GM21423 (cell line): ENCODE results near the gene RNASE13.
A peak's percentile ranks its signal among the peaks of the same experiment; 100 is the strongest.

ENCODE experiments used
- ATAC-seq: cut with Tn5 transposase; IDR thresholded peaks from one replicate; pipeline ENCODE4 v1.9.1; 2021; ENCODE audit warnings: mild to moderate bottlenecking, moderate library complexity; ENCODE audit not compliant: unreplicated experiment

RNASE13 gene, protein sequence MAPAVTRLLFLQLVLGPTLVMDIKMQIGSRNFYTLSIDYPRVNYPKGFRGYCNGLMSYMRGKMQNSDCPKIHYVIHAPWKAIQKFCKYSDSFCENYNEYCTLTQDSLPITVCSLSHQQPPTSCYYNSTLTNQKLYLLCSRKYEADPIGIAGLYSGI

DNA sequence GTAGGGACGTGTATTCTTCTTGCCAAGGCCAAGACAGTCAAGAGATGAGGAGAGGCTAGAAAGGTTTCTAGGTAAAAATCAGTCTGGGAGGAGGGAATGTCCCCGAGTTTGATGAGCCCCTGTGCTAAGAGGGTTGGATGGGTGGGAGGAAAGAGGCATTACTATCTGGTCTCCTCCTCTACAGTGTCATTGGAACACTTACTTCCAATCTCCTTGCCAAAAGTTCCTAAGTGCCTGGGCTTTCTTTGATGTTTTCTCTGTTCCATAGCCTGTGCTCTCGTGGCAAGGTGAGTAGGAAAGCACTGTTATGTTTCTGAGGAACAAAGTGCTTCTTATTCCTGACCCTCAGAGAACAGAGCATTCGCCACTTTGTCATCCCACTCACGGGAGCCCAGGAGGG lies at the start of gene RNASE13:
Gene RNASE13 (minus strand): TSS at position 101 of the 400 bp plus-strand sequence. CDS start 519 bp downstream, outside the sequence.
- no peak for ATAC-seq

DNA sequence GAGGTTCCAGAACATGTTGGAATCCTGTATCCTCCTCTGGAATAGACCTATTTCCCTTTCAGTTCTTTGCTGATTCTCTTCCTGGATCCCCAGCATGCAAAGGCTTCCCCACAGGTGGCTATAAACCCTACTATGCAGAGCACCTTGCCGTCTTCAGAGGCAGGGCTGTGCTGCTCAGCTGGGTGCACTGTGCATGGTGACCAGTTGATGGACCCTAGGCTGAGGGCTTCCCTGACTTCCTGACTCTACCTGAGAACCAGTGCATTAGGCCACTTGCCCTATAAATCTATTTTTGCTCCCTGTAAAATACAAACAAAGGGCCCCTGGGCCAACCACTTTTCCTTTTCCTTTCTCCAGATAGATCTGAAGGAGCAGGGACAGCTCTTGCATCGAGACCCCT lies 49.8 kb upstream of the RNASE13 start:
- no peak for ATAC-seq

DNA sequence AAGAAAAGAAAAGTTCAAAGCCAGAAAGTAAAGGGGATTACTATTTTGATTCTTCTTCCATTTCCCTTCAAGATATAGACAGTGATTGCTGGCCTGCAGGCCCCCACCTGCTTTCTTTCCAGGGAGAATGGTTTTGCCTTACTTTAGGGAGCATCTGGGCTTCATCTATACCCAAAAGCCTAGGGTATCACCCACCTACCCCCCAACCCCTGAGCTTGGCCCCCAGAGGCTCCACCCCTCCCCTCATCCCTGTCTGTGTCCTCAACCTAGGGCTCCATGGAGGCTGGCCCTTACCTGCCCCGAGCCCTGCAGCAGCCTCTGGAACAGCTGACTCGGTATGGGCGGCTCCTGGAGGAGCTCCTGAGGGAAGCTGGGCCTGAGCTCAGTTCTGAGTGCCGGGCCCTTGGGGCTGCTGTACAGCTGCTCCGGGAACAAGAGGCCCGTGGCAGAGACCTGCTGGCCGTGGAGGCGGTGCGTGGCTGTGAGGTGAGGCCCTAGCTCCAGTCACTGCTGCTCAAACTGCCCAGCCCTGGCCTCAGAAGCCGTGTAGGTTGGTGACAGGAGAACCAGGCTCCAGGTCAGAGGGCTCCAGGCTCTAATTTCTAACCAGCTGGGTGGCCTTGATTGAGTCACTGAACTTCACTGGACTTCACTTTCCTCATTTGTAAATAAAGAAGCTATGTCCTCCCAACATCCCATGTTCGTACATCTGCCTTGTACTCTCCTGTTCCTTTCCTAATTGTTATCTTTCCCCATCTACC lies 49.1 kb upstream of the RNASE13 start:
- ATAC-seq: no peak

DNA sequence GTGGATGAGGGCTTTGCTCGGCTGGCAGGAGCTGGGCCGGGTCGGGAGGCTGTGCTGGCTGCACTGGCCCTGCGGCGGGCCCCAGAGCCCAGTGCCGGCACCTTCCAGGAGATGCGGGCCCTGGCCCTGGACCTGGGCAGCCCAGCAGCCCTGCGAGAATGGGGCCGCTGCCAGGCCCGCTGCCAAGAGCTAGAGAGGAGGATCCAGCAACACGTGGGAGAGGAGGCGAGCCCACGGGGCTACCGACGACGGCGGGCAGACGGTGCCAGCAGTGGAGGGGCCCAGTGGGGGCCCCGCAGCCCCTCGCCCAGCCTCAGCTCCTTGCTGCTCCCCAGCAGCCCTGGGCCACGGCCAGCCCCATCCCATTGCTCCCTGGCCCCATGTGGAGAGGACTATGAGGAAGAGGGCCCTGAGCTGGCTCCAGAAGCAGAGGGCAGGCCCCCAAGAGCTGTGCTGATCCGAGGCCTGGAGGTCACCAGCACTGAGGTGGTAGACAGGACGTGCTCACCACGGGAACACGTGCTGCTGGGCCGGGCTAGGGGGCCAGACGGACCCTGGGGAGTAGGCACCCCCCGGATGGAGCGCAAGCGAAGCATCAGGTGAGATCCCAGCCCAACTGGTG lies 47.0 kb upstream of the RNASE13 start:
- no peak for ATAC-seq

DNA sequence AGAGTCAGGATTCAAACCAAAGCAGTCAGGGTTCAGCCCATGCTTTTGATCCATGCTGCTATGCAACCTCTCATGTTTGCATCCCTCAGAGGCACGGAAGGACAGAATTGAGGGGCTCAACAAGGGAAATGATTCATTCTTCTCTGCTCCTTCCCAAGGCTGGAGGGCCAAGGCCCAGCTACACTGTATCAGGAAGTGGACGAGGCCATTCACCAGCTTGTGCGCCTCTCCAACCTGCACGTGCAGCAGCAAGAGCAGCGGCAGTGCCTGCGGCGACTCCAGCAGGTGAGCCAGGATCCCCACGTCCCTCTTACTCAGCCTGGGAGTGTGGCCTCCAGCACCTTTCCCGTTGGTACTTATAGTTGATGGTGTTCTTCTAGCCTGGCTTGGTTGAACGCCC lies 44.1 kb upstream of the RNASE13 start:
- ATAC-seq: no peak

DNA sequence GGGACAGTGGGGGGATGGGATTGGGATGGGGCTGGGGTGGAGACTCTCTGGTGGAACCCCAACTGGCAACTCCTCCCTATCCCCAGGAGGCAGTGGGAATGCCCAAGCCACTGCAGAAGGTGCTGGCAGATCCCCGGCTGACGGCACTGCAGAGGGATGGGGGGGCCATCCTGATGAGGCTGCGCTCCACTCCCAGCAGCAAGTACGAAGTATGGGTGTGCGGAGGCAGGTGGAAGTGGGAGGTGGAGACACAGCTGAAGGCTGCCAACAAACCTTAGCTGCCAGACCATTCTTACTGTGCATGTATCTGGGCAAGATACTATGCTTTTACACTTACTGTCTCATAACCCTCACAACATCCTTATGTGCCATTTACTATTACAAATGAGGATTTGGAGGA lies 43.7 kb upstream of the RNASE13 start:
- ATAC-seq: no peak

DNA sequence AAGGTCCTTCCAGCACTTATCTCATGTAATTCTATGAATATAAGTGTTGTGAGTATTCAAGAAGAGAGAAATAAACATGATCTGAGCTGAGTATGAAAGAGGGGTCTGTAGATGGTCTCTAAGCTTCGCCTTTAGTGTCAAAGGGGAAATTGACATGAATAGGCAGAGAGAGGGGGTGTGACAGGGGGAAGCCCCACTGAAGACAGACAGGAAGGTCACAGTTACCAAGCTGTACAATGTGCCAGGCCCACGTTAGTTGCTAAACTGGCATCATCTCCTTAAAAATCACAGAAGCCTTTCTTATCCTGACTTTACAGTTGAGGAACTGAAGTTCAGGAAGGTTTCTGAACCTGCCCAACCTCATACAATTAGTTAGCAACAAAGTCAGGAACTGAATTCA lies 43.1 kb upstream of the RNASE13 start:
- no peak for ATAC-seq

DNA sequence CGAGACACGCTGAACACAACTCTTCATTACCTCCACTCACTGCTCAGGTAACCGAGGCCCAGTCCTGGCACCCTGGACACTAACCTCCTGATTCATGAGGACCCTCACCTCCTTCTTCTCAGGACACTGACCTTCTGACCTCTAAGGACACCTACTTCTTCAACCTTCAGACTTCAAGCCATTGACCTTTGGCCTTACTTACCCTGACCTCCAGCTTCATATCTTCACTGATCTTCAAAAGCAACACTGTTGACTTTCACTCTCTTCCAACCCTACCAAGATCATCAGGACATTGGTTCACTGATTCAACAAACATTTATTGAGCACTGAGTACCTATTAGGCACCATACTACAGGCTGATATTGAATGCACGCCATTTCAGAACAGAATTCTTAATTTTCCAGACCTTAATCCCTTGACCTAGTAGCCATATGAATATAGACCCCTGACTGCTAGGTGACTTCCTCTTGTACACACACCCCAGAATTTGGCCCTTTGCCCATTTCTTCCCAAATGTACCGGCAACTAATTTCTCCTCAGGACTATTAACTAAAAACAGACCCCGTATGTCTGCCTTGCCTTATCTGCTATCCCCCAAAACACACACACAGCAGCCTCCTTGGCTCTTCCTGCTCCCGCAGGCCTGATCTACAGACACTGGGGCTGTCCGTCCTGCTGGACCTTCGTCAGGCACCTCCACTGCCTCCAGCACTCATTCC lies 41.3 kb upstream of the RNASE13 start:
- no peak for ATAC-seq

DNA sequence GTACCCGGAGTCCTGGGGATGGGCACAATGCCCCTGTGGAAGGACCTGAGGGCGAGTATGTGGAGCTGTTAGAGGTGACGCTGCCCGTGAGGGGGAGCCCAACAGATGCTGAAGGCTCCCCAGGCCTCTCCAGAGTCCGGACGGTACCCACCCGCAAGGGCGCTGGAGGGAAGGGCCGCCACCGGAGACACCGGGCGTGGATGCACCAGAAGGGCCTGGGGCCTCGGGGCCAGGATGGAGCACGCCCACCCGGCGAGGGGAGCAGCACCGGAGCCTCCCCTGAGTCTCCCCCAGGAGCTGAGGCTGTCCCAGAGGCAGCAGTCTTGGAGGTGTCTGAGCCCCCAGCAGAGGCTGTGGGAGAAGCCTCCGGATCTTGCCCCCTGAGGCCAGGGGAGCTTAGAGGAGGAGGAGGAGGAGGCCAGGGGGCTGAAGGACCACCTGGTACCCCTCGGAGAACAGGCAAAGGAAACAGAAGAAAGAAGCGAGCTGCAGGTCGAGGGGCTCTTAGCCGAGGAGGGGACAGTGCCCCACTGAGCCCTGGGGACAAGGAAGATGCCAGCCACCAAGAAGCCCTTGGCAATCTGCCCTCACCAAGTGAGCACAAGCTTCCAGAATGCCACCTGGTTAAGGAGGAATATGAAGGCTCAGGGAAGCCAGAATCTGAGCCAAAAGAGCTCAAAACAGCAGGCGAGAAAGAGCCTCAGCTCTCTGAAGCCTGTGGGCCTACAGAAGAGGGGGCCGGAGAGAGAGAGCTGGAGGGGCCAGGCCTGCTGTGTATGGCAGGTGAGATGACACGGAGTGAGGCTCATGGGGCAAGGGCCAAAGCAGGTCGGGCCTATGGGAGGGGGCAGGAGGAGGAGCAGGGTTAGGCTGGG lies 40.0 kb upstream of the RNASE13 start:
- no peak for ATAC-seq

DNA sequence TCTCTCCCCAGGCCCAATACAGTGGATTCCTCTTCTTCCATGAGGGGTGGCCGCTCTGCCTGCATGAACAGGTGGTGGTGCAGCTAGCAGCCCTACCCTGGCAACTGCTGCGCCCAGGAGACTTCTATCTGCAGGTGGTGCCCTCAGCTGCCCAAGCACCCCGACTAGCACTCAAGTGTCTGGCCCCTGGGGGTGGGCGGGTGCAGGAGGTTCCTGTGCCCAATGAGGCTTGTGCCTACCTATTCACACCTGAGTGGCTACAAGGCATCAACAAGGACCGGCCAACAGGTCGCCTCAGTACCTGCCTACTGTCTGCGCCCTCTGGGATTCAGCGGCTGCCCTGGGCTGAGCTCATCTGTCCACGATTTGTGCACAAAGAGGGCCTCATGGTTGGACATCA lies 39.3 kb upstream of the RNASE13 start:
- ATAC-seq: no peak

DNA sequence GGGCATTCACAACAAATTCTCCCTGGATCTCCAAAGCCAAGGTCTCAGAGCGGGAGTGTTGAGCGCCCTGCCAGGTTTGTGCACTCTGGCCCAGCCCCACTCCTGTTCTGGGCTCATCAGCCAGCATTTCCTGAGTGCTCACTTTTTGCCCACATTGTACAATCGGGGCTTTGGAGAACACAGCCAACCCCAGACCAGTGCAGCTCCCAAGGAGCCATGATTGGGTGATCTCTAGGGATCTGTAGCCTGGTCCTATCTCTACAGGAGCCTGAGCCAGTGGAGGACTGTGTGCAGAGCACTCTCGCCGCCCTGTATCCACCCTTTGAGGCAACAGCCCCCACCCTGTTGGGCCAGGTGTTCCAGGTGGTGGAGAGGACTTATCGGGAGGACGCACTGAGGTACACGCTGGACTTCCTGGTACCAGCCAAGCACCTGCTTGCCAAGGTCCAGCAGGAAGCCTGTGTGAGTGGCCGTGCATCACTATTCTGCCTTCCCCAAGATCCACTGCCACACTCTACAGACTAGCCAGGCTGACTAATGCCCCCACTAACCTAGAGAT lies 38.3 kb upstream of the RNASE13 start:
- ATAC-seq: no peak

DNA sequence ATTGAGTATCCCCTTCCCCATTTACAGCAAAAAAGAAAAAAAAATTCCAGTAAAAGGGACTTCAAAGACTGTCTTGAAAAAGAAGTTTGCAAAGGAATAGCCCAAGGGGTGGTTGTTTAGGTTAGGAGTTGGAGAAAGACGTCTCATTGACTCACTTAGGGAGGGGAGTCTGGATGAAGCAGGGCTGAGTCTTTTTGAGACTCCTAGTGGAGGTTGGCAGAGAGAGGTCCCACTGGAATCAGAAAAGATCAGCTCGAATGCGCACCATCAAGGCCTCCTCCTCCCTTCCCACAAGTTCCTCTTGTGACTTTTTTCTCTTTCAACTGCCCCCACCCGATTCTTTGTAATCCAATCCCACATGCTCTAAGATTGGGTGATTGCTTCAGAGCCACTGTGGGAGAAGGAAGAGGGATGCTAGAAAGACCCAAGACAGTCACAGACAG lies 37.4 kb upstream of the RNASE13 start:
- ATAC-seq: no peak

DNA sequence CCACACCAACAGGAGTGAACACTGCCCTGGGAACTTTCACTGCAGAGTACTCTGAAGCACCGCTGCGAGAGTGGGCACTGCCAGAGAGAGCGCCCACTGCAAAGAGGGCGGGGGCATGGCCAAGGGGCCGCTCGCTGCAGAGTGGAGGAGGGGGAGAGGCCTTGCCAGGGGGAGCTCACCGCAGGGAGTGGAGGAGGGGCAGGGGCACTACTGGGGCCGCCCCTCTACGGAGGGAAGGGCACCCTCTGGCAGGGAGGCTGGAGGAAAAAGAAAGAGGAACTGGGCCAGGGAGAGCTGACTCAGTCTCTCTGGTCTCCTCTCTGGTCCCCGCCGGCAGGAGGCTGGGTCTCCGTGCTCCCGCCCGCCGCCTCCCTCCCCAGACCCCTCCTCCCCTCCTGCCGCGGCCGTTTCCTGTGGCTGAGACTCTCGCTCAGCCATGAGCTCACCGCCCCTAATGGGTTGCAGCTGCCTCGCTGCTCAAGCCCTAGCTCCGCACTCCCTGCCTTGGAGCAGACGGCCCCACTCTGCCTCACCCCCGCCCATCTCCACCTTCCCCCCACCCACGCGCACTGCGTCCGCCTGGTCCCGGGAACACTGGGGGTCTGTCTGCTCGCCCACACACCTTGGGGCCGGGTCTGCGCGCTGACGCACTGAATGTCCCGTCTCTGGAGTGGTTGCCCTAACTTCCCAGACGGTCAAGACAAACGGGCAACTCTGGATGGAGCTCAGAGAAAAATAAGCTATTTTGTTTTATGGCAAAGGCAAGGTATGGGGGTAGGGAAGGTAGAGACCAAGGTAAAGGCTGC lies 36.8 kb upstream of the RNASE13 start:
- peak; percentile 70 for ATAC-seq

DNA sequence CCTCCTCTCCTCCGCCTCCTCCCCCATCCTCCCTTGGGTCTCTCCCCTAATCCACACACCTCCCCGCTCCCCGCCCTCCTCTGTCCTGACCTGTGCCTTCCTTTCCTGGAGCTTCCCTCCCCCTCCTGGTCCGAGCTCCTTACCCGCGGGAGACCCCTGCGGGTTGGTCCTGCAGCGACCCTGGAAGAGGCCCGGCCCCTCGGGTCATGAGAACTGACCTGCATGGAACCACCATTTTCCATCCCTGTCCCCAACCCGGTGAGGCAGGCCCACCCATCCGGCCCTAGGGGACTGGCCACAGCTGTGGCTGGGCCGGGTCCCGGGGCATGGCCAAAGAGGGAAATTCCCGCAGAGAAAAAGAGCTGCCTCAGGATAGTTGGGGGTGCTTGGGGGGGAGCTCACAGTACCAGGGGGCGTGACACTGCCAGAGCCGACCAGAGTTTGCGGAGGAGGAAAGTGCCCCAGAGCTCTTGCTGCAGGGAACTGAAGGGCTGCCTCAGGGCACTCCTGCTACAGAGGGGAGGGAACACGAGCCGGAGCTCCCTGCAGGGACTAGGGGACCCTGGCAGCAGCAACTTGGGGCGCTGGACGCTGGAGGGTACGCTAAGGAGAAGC lies 36.1 kb upstream of the RNASE13 start:
- ATAC-seq: peak; percentile 6

DNA sequence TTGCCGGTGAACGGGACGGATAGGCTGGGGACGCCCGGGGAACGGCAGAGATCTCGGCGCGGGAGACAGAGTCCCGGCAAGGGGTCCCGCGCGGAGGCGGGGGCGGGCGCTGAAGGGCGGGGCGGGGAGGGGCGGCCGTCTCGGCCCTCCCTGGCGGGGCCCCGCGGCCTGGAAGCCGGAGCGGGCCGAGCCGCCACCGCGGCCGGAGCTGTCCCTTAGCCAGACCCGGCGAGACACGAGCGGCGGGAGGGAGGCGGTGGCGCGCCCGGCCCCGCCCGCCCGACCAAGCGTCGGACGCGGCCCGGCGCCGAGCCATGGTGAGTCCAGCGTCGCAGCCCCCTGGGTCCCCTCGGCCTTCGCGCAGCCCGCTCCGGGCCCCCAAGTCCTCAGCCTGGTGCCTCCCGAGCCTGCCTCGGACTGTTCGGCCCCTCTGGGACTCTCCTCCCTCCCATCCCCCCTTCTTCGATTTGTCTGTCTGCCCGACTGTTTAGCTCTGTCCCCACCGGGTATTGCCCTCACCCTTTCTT lies 35.5 kb upstream of the RNASE13 start, which contains the start of gene ARHGEF40:
Gene ARHGEF40 (plus strand): TSS at position 222 of the 527 bp plus-strand sequence. CDS start 93 bp downstream, at position 315.
- no peak for ATAC-seq

DNA sequence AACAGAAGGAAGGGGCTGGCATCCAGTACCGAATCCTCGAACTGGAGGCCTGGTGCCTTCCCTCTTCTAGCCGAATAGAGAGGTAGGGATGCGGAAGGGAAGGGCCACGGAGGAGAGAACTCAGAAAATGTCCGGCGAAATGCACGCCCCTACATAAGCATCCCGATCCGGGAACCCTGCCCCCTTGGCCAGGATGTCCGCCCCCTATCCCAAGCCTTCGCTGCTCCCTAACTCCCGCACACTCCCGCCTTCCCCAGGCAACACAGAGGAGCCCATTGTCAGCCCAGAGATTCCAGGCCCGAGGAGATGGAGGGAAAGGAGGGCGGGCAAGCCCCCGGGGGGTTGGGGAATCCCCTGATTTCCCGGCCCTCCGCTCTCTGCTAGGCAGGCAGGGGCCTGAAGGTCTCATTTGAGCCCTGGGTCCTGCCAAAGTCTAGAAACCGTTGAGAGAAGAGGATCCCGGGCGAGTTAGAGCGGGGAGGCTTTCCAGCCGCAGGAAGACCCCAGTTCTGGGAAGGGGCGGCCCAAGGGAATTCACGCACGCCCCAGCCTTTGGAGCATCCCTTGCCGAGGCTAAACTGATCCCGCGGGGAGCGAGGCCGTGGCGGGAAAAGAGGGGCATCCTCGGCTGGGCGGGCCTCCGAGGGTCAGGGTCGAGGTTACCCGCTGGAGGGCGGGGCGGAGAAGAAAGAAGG lies 34.9 kb upstream of the RNASE13 start:
- ATAC-seq: no peak

DNA sequence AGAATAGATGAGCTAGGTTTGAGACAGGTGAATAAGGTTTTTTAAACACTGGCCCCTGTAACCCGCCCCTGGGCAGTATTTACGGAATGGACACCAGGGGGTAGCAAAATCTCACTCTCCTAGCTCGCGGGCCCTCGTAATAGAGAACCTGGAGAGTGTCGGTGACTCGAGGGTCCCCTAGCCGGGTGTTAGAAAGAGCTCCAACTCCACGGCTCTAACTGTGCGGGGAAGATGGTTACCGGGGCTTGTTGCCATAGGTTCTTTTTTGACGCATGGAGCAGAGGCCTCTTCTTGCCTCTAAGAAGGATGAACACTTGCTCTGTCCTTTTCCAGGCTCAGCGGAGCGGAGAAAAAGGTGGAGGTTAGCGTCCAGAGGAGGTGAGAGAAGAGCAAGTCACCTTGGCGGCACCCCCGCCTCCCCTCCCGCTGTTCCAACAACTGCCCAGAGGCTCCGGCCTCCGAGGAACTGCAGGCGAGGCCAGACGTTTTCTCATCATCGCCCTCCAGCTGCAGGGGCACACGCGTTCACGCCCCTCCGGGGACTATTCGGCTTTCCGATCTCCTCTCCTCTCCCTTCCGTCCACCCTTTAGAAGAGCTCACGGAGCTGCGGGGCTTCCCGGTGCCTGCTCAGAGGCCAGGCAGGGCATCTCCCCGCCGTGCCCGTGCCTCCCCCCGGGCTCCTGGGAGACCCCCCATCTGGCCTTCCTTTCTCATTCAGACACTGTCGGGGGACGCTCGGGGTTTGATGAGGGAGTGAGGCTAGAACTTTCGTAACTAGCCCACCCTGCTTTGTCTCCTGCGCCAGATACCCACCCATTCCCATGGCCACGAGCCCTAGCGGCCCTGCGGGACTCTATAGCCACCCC lies 34.1 kb upstream of the RNASE13 start:
- no peak for ATAC-seq
